ENCODE data around the gene TMEM106C. TPM values are rescaled to one million over a fixed set of nuclear protein-coding genes. Genes with fewer than 3 reads are reported as not detected.

TMEM106C gene
- total and polyA plus RNA-seq, 4 donors: 16.2 to 57.8 (median 25.2) TPM

DNA sequence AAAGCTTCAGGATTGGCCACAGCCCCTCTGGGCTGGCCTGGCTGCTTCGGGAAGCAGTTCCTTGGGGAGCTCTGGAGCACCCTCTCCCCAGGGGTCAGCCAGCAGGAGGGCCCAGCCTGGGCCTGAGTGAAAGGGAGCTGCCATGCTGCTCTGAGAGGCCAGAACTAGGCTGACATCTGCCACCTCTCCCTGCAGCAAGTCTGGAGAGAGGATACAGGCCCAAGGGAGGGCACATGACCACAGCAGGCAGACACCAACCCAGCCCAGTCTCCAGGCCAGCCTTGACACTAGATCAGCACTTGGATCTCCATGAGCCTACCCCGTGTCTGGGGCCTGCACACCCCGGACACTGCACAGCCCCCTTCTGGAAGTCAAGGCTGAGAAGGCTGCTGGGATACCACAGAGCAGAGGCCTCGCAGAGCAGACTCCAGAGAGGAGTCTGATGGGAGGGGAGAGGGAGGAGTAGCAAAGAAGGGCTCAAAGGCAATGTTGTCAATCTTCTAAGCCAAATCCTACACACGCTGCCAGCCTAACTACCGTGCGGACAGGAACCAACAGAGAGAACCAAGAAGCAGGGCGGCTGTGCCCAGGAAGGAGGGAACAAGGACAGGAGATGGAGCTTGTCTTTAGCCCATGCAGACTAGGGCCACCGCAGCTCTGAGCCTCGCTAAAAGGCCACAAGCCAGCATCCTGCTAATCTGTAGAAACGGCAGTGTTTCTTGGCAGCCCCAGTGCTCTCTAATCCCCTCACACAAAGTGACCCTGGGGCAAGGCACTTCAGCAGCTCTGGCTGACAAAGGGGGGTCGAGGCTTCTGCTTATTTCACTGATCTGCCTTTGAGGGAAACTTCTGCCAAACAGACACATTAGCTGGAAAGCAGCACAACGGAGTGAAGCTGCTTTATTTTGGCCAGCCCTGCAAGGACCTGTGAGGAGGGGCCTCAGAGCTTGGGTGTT, 28.0 kb downstream of the TMEM106C start:
- H3K4me1 ChIP-seq (ENCODE audit: control insufficient read depth in 4 of 4, insufficient read depth in 4 of 4, low read length in 3 of 4): peaks cover 0 to 6% (median 3%) of the 10 kb centered on the region in 4 donors
- no peak overlapping the region for H3K27ac ChIP-seq (ENCODE audit: low read depth in 1 of 2, low read length in 2 of 2)
- no peak overlapping the region for H3K9ac ChIP-seq (ENCODE audit: low read depth in 1 of 2, low read length in 2 of 2)
- no peak for DNase-seq (ENCODE audit: low spot score)
- no peak overlapping the region for H3K4me3 ChIP-seq (ENCODE audit: low read depth in 1 of 3, low read length in 3 of 3)
- H3K27me3 ChIP-seq (ENCODE audit: control insufficient read depth in 4 of 4, insufficient read depth in 4 of 4, low read length in 3 of 4): no peaks in the 10 kb centered on the region
- no peaks in the 10 kb centered on the region for H3K36me3 ChIP-seq (ENCODE audit: control insufficient read depth in 4 of 4, insufficient read depth in 3 of 4, low read depth in 1 of 4, low read length in 3 of 4)
- no peaks in the 10 kb centered on the region for H3K9me3 ChIP-seq (ENCODE audit: control insufficient read depth in 4 of 4, low read length in 3 of 4)
- 85% methylated on average over 13 of the region's 13 CpGs for WGBS
- TF ChIP-seq JUND (IDR thresholded peaks at IDR 0.05): no peak
- TF ChIP-seq HNF4G (IDR thresholded peaks at IDR 0.05): no peak
- TF ChIP-seq, protein P1, sequence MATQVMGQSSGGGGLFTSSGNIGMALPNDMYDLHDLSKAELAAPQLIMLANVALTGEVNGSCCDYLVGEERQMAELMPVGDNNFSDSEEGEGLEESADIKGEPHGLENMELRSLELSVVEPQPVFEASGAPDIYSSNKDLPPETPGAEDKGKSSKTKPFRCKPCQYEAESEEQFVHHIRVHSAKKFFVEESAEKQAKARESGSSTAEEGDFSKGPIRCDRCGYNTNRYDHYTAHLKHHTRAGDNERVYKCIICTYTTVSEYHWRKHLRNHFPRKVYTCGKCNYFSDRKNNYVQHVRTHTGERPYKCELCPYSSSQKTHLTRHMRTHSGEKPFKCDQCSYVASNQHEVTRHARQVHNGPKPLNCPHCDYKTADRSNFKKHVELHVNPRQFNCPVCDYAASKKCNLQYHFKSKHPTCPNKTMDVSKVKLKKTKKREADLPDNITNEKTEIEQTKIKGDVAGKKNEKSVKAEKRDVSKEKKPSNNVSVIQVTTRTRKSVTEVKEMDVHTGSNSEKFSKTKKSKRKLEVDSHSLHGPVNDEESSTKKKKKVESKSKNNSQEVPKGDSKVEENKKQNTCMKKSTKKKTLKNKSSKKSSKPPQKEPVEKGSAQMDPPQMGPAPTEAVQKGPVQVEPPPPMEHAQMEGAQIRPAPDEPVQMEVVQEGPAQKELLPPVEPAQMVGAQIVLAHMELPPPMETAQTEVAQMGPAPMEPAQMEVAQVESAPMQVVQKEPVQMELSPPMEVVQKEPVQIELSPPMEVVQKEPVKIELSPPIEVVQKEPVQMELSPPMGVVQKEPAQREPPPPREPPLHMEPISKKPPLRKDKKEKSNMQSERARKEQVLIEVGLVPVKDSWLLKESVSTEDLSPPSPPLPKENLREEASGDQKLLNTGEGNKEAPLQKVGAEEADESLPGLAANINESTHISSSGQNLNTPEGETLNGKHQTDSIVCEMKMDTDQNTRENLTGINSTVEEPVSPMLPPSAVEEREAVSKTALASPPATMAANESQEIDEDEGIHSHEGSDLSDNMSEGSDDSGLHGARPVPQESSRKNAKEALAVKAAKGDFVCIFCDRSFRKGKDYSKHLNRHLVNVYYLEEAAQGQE (IDR thresholded peaks at IDR 0.05): no peak
- TF ChIP-seq NR2F2 (IDR thresholded peaks at IDR 0.05): no peak

DNA sequence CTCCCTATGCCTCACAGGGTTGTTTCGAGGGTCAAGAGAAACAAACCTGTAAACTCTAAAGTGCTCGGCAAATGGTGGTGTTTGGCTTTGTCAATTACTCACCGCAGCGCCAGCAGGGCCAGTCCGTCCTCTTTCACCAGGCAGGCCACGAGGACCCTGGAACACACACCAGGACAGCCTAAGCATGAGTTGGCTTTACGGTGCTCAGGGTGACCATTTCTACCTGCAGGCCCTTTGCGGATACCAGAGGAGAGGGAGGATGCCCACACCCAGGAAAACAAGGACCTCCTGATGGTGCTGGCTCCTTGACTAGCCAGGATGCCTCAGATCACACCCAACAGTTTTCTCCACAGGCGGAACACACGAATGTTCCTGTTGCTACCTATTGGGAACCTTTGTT, 29.4 kb downstream of the TMEM106C start:
- no peak for TF ChIP-seq YY1 (IDR thresholded peaks at IDR 0.05)
- TF ChIP-seq, protein P2, sequence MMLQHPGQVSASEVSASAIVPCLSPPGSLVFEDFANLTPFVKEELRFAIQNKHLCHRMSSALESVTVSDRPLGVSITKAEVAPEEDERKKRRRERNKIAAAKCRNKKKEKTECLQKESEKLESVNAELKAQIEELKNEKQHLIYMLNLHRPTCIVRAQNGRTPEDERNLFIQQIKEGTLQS (IDR thresholded peaks at IDR 0.05): no peak
- no peak for TF ChIP-seq RAD21 (IDR thresholded peaks at IDR 0.05)
- no peak for TF ChIP-seq FOXA2 (IDR thresholded peaks at IDR 0.05)
- TF ChIP-seq, protein P1 (IDR thresholded peaks at IDR 0.05): no peak
- no peak for TF ChIP-seq TAF1 (conservative IDR thresholded peaks at IDR 0.05)
- no peak for TF ChIP-seq EGR1 (IDR thresholded peaks at IDR 0.05; ENCODE audit: low read depth in 2 of 2)
- TF ChIP-seq HNF4G (IDR thresholded peaks at IDR 0.05): no peak
- no peak for TF ChIP-seq HNF4A (conservative IDR thresholded peaks at IDR 0.05)
- TF ChIP-seq RXRA (IDR thresholded peaks at IDR 0.05): no peak
- TF ChIP-seq, protein P3, sequence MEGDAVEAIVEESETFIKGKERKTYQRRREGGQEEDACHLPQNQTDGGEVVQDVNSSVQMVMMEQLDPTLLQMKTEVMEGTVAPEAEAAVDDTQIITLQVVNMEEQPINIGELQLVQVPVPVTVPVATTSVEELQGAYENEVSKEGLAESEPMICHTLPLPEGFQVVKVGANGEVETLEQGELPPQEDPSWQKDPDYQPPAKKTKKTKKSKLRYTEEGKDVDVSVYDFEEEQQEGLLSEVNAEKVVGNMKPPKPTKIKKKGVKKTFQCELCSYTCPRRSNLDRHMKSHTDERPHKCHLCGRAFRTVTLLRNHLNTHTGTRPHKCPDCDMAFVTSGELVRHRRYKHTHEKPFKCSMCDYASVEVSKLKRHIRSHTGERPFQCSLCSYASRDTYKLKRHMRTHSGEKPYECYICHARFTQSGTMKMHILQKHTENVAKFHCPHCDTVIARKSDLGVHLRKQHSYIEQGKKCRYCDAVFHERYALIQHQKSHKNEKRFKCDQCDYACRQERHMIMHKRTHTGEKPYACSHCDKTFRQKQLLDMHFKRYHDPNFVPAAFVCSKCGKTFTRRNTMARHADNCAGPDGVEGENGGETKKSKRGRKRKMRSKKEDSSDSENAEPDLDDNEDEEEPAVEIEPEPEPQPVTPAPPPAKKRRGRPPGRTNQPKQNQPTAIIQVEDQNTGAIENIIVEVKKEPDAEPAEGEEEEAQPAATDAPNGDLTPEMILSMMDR (IDR thresholded peaks at IDR 0.05; ENCODE audit: low read depth, low read length, missing input control): no peak
- 96% methylated on average over 10 of the region's 10 CpGs for WGBS
- DNase-seq (ENCODE audit: low spot score): no peak
- Histone ChIP-seq H3K36me3 (ENCODE audit: control insufficient read depth in 4 of 4, insufficient read depth in 3 of 4, low read depth in 1 of 4, low read length in 3 of 4) (no peaks in the 10 kb centered on the region), H3K27me3 (ENCODE audit: control insufficient read depth in 4 of 4, insufficient read depth in 4 of 4, low read length in 3 of 4) (no peaks in the 10 kb centered on the region), H3K27ac (ENCODE audit: low read depth in 1 of 2, low read length in 2 of 2) (no peak overlapping the region), H3K9ac (ENCODE audit: low read depth in 1 of 2, low read length in 2 of 2) (no peak overlapping the region), H3K4me3 (ENCODE audit: low read depth in 1 of 3, low read length in 3 of 3) (no peak overlapping the region), H3K9me3 (ENCODE audit: control insufficient read depth in 4 of 4, low read length in 3 of 4) (no peaks in the 10 kb centered on the region), H3K4me1 (ENCODE audit: control insufficient read depth in 4 of 4, insufficient read depth in 4 of 4, low read length in 3 of 4) (peaks cover 0 to 17% (median 9%) of the 10 kb centered on the region in 4 donors)

Data from liver (tissue), 9 donors.